ENCODE results near the gene CDK4. TPM values are rescaled to one million over a fixed set of nuclear protein-coding genes. Genes with fewer than 3 reads are reported as not detected.

CDK4 gene
- polyA plus RNA-seq, 1 donor (not counting 4 experiments of a cell fraction or from before 2014, with no cell fraction given): 146 TPM

DNA sequence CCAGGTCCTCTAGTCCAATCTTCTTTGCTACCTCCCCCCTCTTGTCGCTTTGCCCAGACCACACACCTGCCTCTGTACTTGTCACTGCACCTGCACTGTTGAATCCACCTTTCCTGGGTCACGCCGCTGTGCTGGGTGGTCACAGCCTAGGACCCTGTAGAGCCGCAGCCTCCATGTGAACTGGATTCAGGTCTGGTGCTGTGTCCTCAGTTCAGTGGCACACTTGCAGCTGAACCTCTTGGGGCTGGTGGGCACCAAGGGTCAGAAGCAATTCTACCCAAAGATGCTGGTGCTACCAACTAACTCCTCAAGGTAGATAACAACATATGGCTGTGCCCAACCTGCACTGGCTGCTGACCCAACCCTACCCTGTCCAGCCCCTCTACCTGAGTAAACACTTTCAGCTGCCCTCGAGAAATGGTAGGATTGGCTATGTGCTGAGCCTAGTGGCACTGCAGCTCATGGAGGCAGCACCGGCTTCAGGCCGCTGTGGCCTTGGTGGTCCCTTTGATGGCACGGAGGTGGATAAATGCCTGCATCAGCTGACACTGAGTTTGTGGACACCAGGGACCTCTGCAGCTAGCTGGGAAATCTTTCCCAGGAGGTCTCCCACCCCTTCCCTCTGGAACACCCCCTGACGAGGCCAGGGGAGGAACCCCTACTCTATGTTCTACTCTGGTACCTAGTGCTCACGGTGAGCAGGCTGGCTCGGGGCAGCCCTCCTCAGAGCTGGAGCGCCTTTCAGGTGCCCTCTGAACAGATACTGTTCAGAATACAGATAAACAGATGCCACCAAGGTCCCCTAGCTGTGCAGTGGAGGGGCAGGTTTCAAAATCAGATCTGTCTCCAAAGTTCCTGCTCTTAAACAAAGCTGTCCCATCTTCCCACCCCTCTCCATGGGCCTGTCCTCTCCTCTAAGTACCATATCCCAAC lies 27.8 kb downstream of the CDK4 start:
- no peaks in the 10 kb centered on the region for H3K9me1 ChIP-seq (ENCODE audit: control insufficient read depth, extremely low read depth, insufficient read depth, low read length)
- H3K4me1 ChIP-seq (ENCODE audit: control insufficient read depth, extremely low read depth, insufficient read depth, low read length): peaks cover 4% of the 10 kb centered on the region
- H3K4me3 ChIP-seq (ENCODE audit: control insufficient read depth in 2 of 3, extremely low read depth in 1 of 3, insufficient read depth in 2 of 3, low read depth in 1 of 3, low read length in 3 of 3): no peak overlapping the region
- H3K27ac ChIP-seq (ENCODE audit: control insufficient read depth, insufficient read depth, low read length): no peak overlapping the region
- H4K20me1 ChIP-seq (ENCODE audit: control insufficient read depth, extremely low read depth, insufficient read depth, low read length): no peaks in the 10 kb centered on the region
- dilution Hi-C loops (cut with MboI; ENCODE audit: extremely low pct_ligation_motif_present, low sequenced_read_pairs): no loop called here
- no peaks in the 10 kb centered on the region for H3K9me3 ChIP-seq (ENCODE audit: control insufficient read depth, low read depth, low read length)
- FAIRE-seq: no peak
- no peak overlapping the region for H3K4me2 ChIP-seq (ENCODE audit: control insufficient read depth, extremely low read depth, insufficient read depth, low read depth, low read length)
- TF ChIP-seq EZH2 (IDR thresholded peaks at IDR 0.05; ENCODE audit: low read length): no peak
- TF ChIP-seq, protein P1, sequence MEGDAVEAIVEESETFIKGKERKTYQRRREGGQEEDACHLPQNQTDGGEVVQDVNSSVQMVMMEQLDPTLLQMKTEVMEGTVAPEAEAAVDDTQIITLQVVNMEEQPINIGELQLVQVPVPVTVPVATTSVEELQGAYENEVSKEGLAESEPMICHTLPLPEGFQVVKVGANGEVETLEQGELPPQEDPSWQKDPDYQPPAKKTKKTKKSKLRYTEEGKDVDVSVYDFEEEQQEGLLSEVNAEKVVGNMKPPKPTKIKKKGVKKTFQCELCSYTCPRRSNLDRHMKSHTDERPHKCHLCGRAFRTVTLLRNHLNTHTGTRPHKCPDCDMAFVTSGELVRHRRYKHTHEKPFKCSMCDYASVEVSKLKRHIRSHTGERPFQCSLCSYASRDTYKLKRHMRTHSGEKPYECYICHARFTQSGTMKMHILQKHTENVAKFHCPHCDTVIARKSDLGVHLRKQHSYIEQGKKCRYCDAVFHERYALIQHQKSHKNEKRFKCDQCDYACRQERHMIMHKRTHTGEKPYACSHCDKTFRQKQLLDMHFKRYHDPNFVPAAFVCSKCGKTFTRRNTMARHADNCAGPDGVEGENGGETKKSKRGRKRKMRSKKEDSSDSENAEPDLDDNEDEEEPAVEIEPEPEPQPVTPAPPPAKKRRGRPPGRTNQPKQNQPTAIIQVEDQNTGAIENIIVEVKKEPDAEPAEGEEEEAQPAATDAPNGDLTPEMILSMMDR (optimal IDR thresholded peaks at IDR 0.05 in 1 of 3, IDR thresholded peaks at IDR 0.05 in 1 of 3, conservative IDR thresholded peaks at IDR 0.05 in 1 of 3; ENCODE audit: extremely low read depth in 1 of 3, insufficient read depth in 2 of 3, low read length in 3 of 3): no peak
- no peak for DNase-seq (ENCODE audit: low read depth, low spot score)
- no peak overlapping the region for H2AFZ ChIP-seq (ENCODE audit: control insufficient read depth, low read length)
- peaks cover 5 to 6% of the 10 kb centered on the region in 2 experiments for H3K36me3 ChIP-seq (ENCODE audit: control insufficient read depth in 2 of 2, extremely low read depth in 1 of 2, insufficient read depth in 2 of 2, low read length in 2 of 2)
- no peaks in the 10 kb centered on the region for H3K79me2 ChIP-seq (ENCODE audit: control insufficient read depth, insufficient read depth, low read length)
- no peaks in the 10 kb centered on the region for H3K27me3 ChIP-seq (ENCODE audit: control insufficient read depth, extremely low read depth, insufficient read depth, low read length)
- no peak overlapping the region for H3K9ac ChIP-seq (ENCODE audit: control insufficient read depth, extremely low read depth, insufficient read depth, low read length)

DNA sequence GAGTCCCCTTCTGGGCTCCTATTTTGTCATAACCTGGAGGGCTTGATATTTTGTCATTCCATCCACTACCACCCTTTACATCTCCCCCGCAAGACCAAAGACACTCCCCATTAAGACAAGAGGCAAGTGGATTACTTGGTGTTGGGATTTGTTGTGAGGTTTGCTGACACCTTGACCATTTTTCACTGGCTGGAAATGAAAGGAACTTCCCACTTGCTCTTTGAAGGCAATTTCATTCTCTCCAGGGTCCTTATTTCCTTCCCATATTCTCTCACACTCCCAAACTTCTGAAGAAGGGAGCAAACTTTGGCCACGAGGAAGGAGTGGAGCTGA lies 28.5 kb downstream of the CDK4 start:
- DNase-seq (ENCODE audit: low read depth, low spot score) (no peak), FAIRE-seq (no peak)
- no peaks in the 10 kb centered on the region for H3K9me3 ChIP-seq (ENCODE audit: control insufficient read depth, low read depth, low read length)
- H3K4me1 ChIP-seq (ENCODE audit: control insufficient read depth, extremely low read depth, insufficient read depth, low read length): peaks cover 4% of the 10 kb centered on the region
- TF ChIP-seq, protein P1 (optimal IDR thresholded peaks at IDR 0.05 in 1 of 3, IDR thresholded peaks at IDR 0.05 in 1 of 3, conservative IDR thresholded peaks at IDR 0.05 in 1 of 3; ENCODE audit: extremely low read depth in 1 of 3, insufficient read depth in 2 of 3, low read length in 3 of 3): no peak
- no peak for TF ChIP-seq EZH2 (IDR thresholded peaks at IDR 0.05; ENCODE audit: low read length)
- H2AFZ ChIP-seq (ENCODE audit: control insufficient read depth, low read length): no peak overlapping the region
- H3K27me3 ChIP-seq (ENCODE audit: control insufficient read depth, extremely low read depth, insufficient read depth, low read length): no peaks in the 10 kb centered on the region
- no peak overlapping the region for H3K4me3 ChIP-seq (ENCODE audit: control insufficient read depth in 2 of 3, extremely low read depth in 1 of 3, insufficient read depth in 2 of 3, low read depth in 1 of 3, low read length in 3 of 3)
- no peaks in the 10 kb centered on the region for H3K9me1 ChIP-seq (ENCODE audit: control insufficient read depth, extremely low read depth, insufficient read depth, low read length)
- no peak overlapping the region for H3K27ac ChIP-seq (ENCODE audit: control insufficient read depth, insufficient read depth, low read length)
- H4K20me1 ChIP-seq (ENCODE audit: control insufficient read depth, extremely low read depth, insufficient read depth, low read length): no peaks in the 10 kb centered on the region
- H3K9ac ChIP-seq (ENCODE audit: control insufficient read depth, extremely low read depth, insufficient read depth, low read length): no peak overlapping the region
- no peak overlapping the region for H3K4me2 ChIP-seq (ENCODE audit: control insufficient read depth, extremely low read depth, insufficient read depth, low read depth, low read length)
- H3K36me3 ChIP-seq (ENCODE audit: control insufficient read depth in 2 of 2, extremely low read depth in 1 of 2, insufficient read depth in 2 of 2, low read length in 2 of 2): peaks cover 5 to 10% of the 10 kb centered on the region in 2 experiments
- no peaks in the 10 kb centered on the region for H3K79me2 ChIP-seq (ENCODE audit: control insufficient read depth, insufficient read depth, low read length)
- dilution Hi-C loops (cut with MboI; ENCODE audit: extremely low pct_ligation_motif_present, low sequenced_read_pairs): no loop called here
